HL-60/S4 treated with phorbol 12-myristate 13-acetate at 8.2 ng/mL for 4 days and 3 days (cell line): Measurements from ENCODE around the gene TRRAP.

Experiments used
- in situ Hi-C: fragments of 300-500 bp; cut with MboI; formaldehyde crosslinking; loops from 2 replicates; pipeline ENCODE4 v1.15.0; 2022; ENCODE audit warnings: low sequenced_read_pairs

The TRRAP gene

GRCh38 chr7:99040104-99040958 lies 162.0 kb downstream of the TRRAP start:
- in situ Hi-C loops, result loop anchor here (10.0 kb wide), 1 partner anchor 274 kb away; no protein-coding TSS in a partner anchor

- in situ Hi-C loops, result loop anchor here (10.0 kb wide), 1 partner anchor 273 kb away; no protein-coding TSS in a partner anchor
These were observed 163.2 kb downstream of the TRRAP start for GRCh38 chr7:99041526-99041925.

GRCh38 chr7:99042957-99043356 lies 164.6 kb downstream of the TRRAP start:
- in situ Hi-C loops, result loop anchor here (10.0 kb wide), 1 partner anchor 272 kb away; no protein-coding TSS in a partner anchor

GRCh38 chr7:99044858-99045257 lies 166.5 kb downstream of the TRRAP start:
- in situ Hi-C loops, result loop anchor here (10.0 kb wide), 1 partner anchor 270 kb away; no protein-coding TSS in a partner anchor

GRCh38 chr7:99046262-99046661 lies 167.9 kb downstream of the TRRAP start:
- in situ Hi-C loops, result loop anchor here (10.0 kb wide), 1 partner anchor 269 kb away; no protein-coding TSS in a partner anchor

- in situ Hi-C loops, result loop anchor here (10.0 kb wide), 1 partner anchor 268 kb away; no protein-coding TSS in a partner anchor
These were observed 168.4 kb downstream of the TRRAP start for GRCh38 chr7:99046722-99047121.

GRCh38 chr7:99047526-99048077 lies 169.3 kb downstream of the TRRAP start:
- in situ Hi-C loops, result loop anchor here (10.0 kb wide), 1 partner anchor 267 kb away; no protein-coding TSS in a partner anchor

- in situ Hi-C loops, result no loop called here
These were observed 172.6 kb downstream of the TRRAP start for GRCh38 chr7:99050971-99051370.

GRCh38 chr7:99054781-99055180 lies 176.4 kb downstream of the TRRAP start:
- in situ Hi-C loops, result no loop called here

- in situ Hi-C loops, result no loop called here
These were observed 182.9 kb downstream of the TRRAP start for GRCh38 chr7:99061001-99061776.
